GM12892 (cell line): ENCODE results near the gene HIRIP3.

ENCODE experiments used
- POLR2A ChIP-seq: IDR thresholded peaks from 2 replicates; pipeline ENCODE4 v1.6.1; 2011; ENCODE audit warnings: low read depth, low read length, control low read depth
- POLR2AphosphoS5 ChIP-seq: IDR thresholded peaks from 2 replicates; pipeline ENCODE4 v1.6.1; 2011; ENCODE audit warnings: low read depth, low read length, control low read depth
- TAF1 ChIP-seq: IDR thresholded peaks from 2 replicates; pipeline ENCODE4 v1.6.1; 2011; ENCODE audit warnings: low read depth, mild to moderate bottlenecking, control low read depth, low read length, borderline replicate concordance

DNA sequence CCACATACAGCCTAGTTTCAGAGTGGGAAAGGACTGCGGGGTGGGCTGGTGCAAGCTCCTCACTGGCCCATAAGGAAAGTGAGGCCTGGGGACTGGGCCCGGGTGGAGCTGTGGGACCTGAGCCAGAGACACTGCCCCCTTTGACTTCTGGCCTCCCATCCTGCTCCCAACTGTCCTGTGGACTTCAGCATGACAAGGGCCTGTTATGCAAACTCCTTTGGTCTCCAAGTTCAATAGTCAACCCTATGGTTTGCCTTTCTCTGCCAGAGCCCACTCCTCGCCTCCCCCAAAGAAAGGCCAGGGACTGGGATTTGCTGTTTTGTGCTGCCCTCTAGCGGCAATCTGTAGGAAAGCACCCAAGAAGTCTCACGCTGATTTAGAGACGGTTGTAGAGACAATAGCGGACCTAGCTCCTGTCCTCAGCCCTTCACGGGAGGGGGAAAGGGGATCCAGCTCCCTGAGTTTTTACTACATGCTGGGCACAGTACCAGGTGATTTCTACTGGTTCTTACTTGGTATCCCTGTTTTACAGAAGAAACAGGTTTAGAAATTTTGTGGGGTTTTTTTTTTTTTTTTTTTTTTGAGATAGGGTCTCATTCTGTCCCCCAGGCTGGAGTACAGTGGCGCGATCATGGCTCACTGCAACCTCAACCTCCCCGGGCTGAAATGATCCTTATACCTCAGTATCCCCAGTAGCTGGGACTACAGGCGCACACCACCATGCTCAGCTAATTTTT is 36.8 kb upstream of the HIRIP3 start:
- TF ChIP-seq POLR2A (no peak), POLR2AphosphoS5 (no peak), TAF1 (no peak)
